HCT116 (cell line): ENCODE measurements around the gene ITGBL1. TPM values are rescaled to one million over a fixed set of nuclear protein-coding genes. Genes with fewer than 3 reads are reported as not detected.

Source experiments
- ATAC-seq: fragments of 200-7000 bp; cut with Tn5 transposase; 2 replicates; pipeline ENCODE4 v1.9.1; 2020; ENCODE audit warnings: mild to moderate bottlenecking, moderate library complexity
- BruUV-seq: library from RNA; stranded (reverse); fragments of 400-500 nt; replicated peaks from 2 replicates; lab custom pipeline; 2021; lab: Mats Ljungman, UMichigan
- CTCF ChIA-PET: fragments of 300-600 bp; sonication (Branson Sonifier 250); formaldehyde crosslinking; loops from one replicate; lab custom pipeline; 2021; ENCODE audit warnings: antibody characterized with exemption; lab: Charles Lee
- POLR2A ChIA-PET: fragments of 300-600, 350-600 bp; sonication (Branson Sonifier 250); formaldehyde crosslinking; loops from one replicate; lab custom pipeline; 2021; ENCODE audit warnings: antibody characterized with exemption; lab: Charles Lee
- RAD21 ChIA-PET, 2 experiments: fragments of 300-600 bp; sonication (Branson Sonifier 250); formaldehyde crosslinking; loops; one replicate each; lab custom pipeline; 2023; ENCODE audit warnings: low total read pairs in 2 of 2; ENCODE audit not compliant: uncharacterized antibody in 2 of 2, unreplicated experiment in 2 of 2, low non-redundant PET in 1 of 2; lab: Charles Lee
- DNase-seq: peaks from one replicate; pipeline ENCODE4 v3.0.0-alpha.2; 2010; ENCODE audit warnings: low read depth, low spot score
- H2AFZ ChIP-seq: fragments of 200-600 bp; shearing (Covaris generic), sonication (generic); 2 replicates; pipeline ENCODE4 v1.6.1; 2017; ENCODE audit warnings: low read depth, mixed run types, mixed read lengths, antibody characterized with exemption, low read length; ENCODE audit not compliant: poor library complexity, severe bottlenecking
- H3K27ac ChIP-seq: 2 replicates; pipeline ENCODE4 v1.5.1; 2012; ENCODE audit warnings: low read depth, low read length
- H3K27me3 ChIP-seq: fragments of 200-600 bp; sonication (generic); 2 replicates; pipeline ENCODE4 v1.6.1; 2016; ENCODE audit warnings: mixed run types, low read length, mixed read lengths; ENCODE audit not compliant: insufficient read depth
- H3K36me3 ChIP-seq, 2 experiments: fragments of 200-500 bp in 1 of 2; fragments of 200-600 bp in 1 of 2; sonication (Bioruptor generic) in 1 of 2; sonication (generic) in 1 of 2; 2 replicates each; pipeline versions ENCODE4 v1.5.1 to v1.6.1; 2014 to 2016; ENCODE audit warnings: low read length in 2 of 2, inconsistent platforms in 1 of 2, mixed read lengths in 1 of 2, mixed run types in 1 of 2; ENCODE audit not compliant: insufficient read depth in 2 of 2, control insufficient read depth in 1 of 2
- H3K4me1 ChIP-seq, 2 experiments: fragments of 200-600 bp in 1 of 2; sonication (generic) in 1 of 2; 2 replicates each; pipeline versions ENCODE4 v1.5.1 to v1.6.1; 2012 to 2017; ENCODE audit warnings: low read length in 2 of 2, inconsistent platforms in 1 of 2, mild to moderate bottlenecking in 1 of 2, mixed read lengths in 1 of 2, mixed run types in 1 of 2, moderate library complexity in 1 of 2; ENCODE audit not compliant: insufficient read depth in 2 of 2, control insufficient read depth in 1 of 2
- H3K4me2 ChIP-seq: fragments of 200-600 bp; sonication (generic); 2 replicates; pipeline ENCODE4 v1.6.1; 2017; ENCODE audit warnings: mixed run types, low read length, mixed read lengths
- H3K4me3 ChIP-seq, 2 experiments: fragments of 200-600 bp in 1 of 2; sonication (generic) in 1 of 2; replicated peaks in 1 of 2; 2 replicates each; pipeline ENCODE4 v1.5.1; 2011 to 2016; ENCODE audit warnings: low read length in 2 of 2, control low read depth in 1 of 2, low read depth in 1 of 2, mild to moderate bottlenecking in 1 of 2, mixed read lengths in 1 of 2, mixed run types in 1 of 2
- H3K79me2 ChIP-seq: fragments of 200-600 bp; sonication (generic); 2 replicates; pipeline ENCODE4 v1.6.1; 2017; ENCODE audit warnings: mild to moderate bottlenecking, mixed run types, low read length, moderate library complexity, mixed read lengths; ENCODE audit not compliant: insufficient read depth
- H3K9ac ChIP-seq: fragments of 200-600 bp; sonication (generic); 2 replicates; pipeline ENCODE4 v1.6.1; 2016; ENCODE audit warnings: low read length, mixed read lengths
- H3K9me2 ChIP-seq: fragments of 200-600 bp; sonication (generic), shearing (Covaris generic); 2 replicates; pipeline ENCODE4 v1.6.1; 2017; ENCODE audit warnings: mixed run types, mild to moderate bottlenecking, moderate library complexity; ENCODE audit not compliant: insufficient read depth
- H3K9me3 ChIP-seq, 2 experiments: fragments of 200-500 bp in 1 of 2; fragments of 200-600 bp in 1 of 2; sonication (Bioruptor generic) in 1 of 2; sonication (generic) in 1 of 2; 2 replicates each; pipeline ENCODE4 v1.6.1; 2014 to 2017; ENCODE audit warnings: low read length in 2 of 2, mixed read lengths in 2 of 2, inconsistent platforms in 1 of 2, low read depth in 1 of 2, mild to moderate bottlenecking in 1 of 2, mixed run types in 1 of 2, moderate library complexity in 1 of 2; ENCODE audit not compliant: control insufficient read depth in 1 of 2, insufficient read depth in 1 of 2
- H4K20me1 ChIP-seq: fragments of 200-600 bp; sonication (generic), shearing (Covaris generic); 2 replicates; pipeline ENCODE4 v1.6.1; 2017; ENCODE audit warnings: mixed run types, mild to moderate bottlenecking, moderate library complexity; ENCODE audit not compliant: insufficient read depth
- EGR1 ChIP-seq: IDR thresholded peaks from 2 replicates; pipeline ENCODE4 v1.6.1; 2012; ENCODE audit warnings: low read depth
- EZH2 ChIP-seq: fragments of 200-600 bp; sonication (generic); IDR thresholded peaks from 2 replicates; pipeline ENCODE4 v1.6.1; 2017; ENCODE audit warnings: antibody characterized with exemption, mixed run types
- EZH2phosphoT487 ChIP-seq: fragments of 200-600 bp; IDR thresholded peaks from 2 replicates; pipeline ENCODE4 v1.6.1; 2018; ENCODE audit warnings: antibody characterized with exemption, borderline replicate concordance
- FOSL1 ChIP-seq: IDR thresholded peaks from 2 replicates; pipeline ENCODE4 v1.6.1; 2012; ENCODE audit warnings: low read depth
- MAX ChIP-seq: IDR thresholded peaks from 2 replicates; pipeline ENCODE4 v1.6.1; 2012
- POLR2A ChIP-seq: IDR thresholded peaks from 2 replicates; pipeline ENCODE4 v1.7.0; 2011; ENCODE audit warnings: borderline replicate concordance; ENCODE audit not compliant: insufficient read depth, insufficient read length; ENCODE audit errors: extremely low read depth
- SIN3A ChIP-seq: IDR thresholded peaks from 2 replicates; pipeline ENCODE4 v1.6.1; 2012; ENCODE audit warnings: low read depth
- SP1 ChIP-seq: IDR thresholded peaks from 2 replicates; pipeline ENCODE4 v1.6.1; 2012; ENCODE audit warnings: low read depth
- SRF ChIP-seq: IDR thresholded peaks from 2 replicates; pipeline ENCODE4 v1.6.1; 2012; ENCODE audit warnings: low read depth
- TCF7L2 ChIP-seq: IDR thresholded peaks from 2 replicates; pipeline ENCODE4 v1.7.0; 2011; ENCODE audit warnings: borderline replicate concordance, inconsistent platforms; ENCODE audit not compliant: insufficient read depth, insufficient read length; ENCODE audit errors: extremely low read depth
- YY1 ChIP-seq: IDR thresholded peaks from 2 replicates; pipeline ENCODE4 v1.6.1; 2011; ENCODE audit warnings: low read length, low read depth, moderate library complexity, mild to moderate bottlenecking; ENCODE audit not compliant: insufficient replicate concordance; ENCODE audit errors: extremely low read depth
- ZBTB33 ChIP-seq: IDR thresholded peaks from 2 replicates; pipeline ENCODE4 v1.6.1; 2011; ENCODE audit warnings: mild to moderate bottlenecking, low read length, moderate library complexity; ENCODE audit not compliant: insufficient replicate concordance; ENCODE audit errors: extremely low read depth
- ZFX ChIP-seq: fragments of 450-650 bp; IDR thresholded peaks from 2 replicates; pipeline ENCODE4 v1.6.1; 2017
- intact Hi-C: fragments of 100-400 bp; cut with micrococcal nuclease; formaldehyde crosslinking; loops from 2 replicates; pipeline ENCODE4 v1.10.0; 2022
- total RNA-seq: library from RNA; stranded (reverse); gene quantifications from one replicate; pipeline ENCODE4 v1.2.1, GENCODE V29; 2021; ENCODE audit not compliant: unreplicated experiment

Gene ITGBL1
- total RNA-seq, 1 experiment from 2014 or later: 0.66 TPM

- DNase-seq: no peak
- Histone ChIP-seq H3K4me2 (no peak overlapping the region), H3K27ac (no peak overlapping the region)
- TF ChIP-seq POLR2A (no peak), MAX (no peak)
- TF ChIP-seq, all 23 proteins: peak for 0
- ChIA-PET RAD21 (no interaction called here), CTCF (no interaction called here), POLR2A (no interaction called here)
- intact Hi-C loops: no loop called here
- H3K36me3 ChIP-seq: no peaks in the 10 kb centered on the region
- H3K79me2 ChIP-seq: no peaks in the 10 kb centered on the region
- no peak for ATAC-seq
- no peaks in the 10 kb centered on the region for H3K9me2 ChIP-seq
- H3K4me3 ChIP-seq: no peak overlapping the region
- H2AFZ ChIP-seq: no peak overlapping the region
- no peaks in the 10 kb centered on the region for H3K27me3 ChIP-seq
- no peaks in the 10 kb centered on the region for H3K4me1 ChIP-seq
- no peaks in the 10 kb centered on the region for H4K20me1 ChIP-seq
- no peak overlapping the region for H3K9ac ChIP-seq
- no TSS peak for BruUV-seq
- peaks cover 0 to 12% of the 10 kb centered on the region in 2 experiments; a peak in 1 of 4 replicates for H3K9me3 ChIP-seq
These were observed 261.7 kb downstream of the ITGBL1 start for GRCh38 chr13:101714195-101714594.

GRCh38 chr13:101717353-101717752, 264.9 kb downstream of the ITGBL1 start:
- Histone ChIP-seq H3K27ac (no peak overlapping the region), H3K79me2 (no peaks in the 10 kb centered on the region), H3K4me3 (no peak overlapping the region), H3K9ac (no peak overlapping the region), H3K4me2 (no peak overlapping the region), H3K9me3 (peaks cover 0 to 8% of the 10 kb centered on the region in 2 experiments; a peak in 1 of 4 replicates), H3K27me3 (no peaks in the 10 kb centered on the region), H3K4me1 (no peaks in the 10 kb centered on the region), H4K20me1 (no peaks in the 10 kb centered on the region), H3K36me3 (no peaks in the 10 kb centered on the region), H2AFZ (no peak overlapping the region), H3K9me2 (no peaks in the 10 kb centered on the region)
- DNase-seq (no peak), ATAC-seq (no peak)
- RAD21 ChIA-PET: no interaction called here
- TF ChIP-seq ZBTB33 (no peak), TCF7L2 (no peak), YY1 (no peak), EZH2 (no peak), SP1 (no peak), FOSL1 (no peak), SIN3A (no peak), SRF (no peak), ZFX (no peak), EGR1 (no peak), EZH2phosphoT487 (no peak)
- POLR2A ChIA-PET: no interaction called here
- no TSS peak for BruUV-seq
- CTCF ChIA-PET: no interaction called here
- intact Hi-C loops: no loop called here
